Measurements from ENCODE around the gene AKR1B15. TPM values are rescaled to one million over a fixed set of nuclear protein-coding genes. Genes with fewer than 3 reads are reported as not detected.

The AKR1B15 gene
- total RNA-seq, 2 experiments from 2014 or later = not detected

DNA sequence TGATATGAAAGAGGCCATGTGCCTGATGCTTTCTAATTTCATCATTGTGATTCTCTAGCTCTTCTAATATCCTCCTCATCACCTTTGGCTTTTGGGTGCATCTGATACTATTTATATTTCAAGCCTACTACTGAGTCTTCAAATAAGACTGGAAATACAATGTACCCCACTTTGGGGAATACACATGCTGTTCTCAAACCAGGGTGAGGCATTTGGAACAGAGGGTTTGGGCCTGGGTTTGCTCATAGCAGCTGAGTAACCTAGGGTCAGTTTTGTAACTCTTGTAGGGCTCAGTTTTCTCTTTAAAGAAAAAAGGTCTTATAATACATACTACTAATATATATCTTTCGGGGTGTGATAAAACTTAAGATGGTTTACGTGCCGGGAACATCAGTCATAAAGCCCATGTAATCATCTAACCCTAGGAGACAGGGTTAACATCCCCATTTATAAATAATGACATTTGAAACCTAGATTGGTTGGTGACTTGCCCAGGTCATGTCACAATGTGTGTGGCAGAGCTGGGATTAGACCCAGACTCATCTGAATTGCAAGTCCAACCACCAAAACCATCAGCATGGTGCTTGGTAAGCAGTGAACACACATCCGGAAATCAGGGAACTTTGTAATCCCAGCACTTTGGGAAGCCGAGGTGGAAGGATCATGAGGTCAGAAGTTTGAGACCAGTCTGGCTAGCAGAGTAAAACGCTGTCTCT, 23.0 kb downstream of the AKR1B15 start:
- Mint-ChIP-seq H3K36me3 (no peaks in the 10 kb centered on the region), H3K27ac (no peak overlapping the region), H3K4me1 (ENCODE audit: low read depth) (no peaks in the 10 kb centered on the region), H3K4me3 (no peak overlapping the region), H3K9me3 (peaks cover 9% of the 10 kb centered on the region), H3K27me3 (peaks cover 2% of the 10 kb centered on the region)
- ChIA-PET POLR2A (no interaction called here), CTCF (no interaction called here)
- DNase-seq = no peak
- intact Hi-C loops (cut with micrococcal nuclease) = no loop called here

DNA sequence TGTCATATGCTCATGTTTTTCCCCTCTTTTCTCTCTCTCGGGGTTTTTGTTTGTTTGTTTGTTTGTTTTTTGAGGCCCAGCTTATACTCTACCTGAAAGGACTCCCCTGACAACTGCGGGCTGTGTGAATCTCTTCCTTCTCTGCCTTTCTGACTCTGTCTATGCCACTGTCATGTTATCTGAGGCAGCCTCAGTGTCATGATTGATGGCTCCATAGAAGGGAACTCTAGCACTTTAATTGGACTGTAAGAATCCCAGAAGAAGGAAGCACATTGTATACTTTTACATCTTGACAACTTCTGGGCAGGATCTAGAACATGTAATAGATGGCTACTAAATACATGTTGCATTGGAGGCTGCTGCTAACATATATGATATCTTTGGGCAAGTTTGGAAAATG, 25.4 kb downstream of the AKR1B15 start:
- no peak overlapping the region for H3K27ac Mint-ChIP-seq
- intact Hi-C loops (cut with micrococcal nuclease) = no loop called here
- H3K4me1 Mint-ChIP-seq (ENCODE audit: low read depth) = no peaks in the 10 kb centered on the region
- POLR2A ChIA-PET = no interaction called here
- peaks cover 4% of the 10 kb centered on the region for H3K27me3 Mint-ChIP-seq
- no peaks in the 10 kb centered on the region for H3K36me3 Mint-ChIP-seq
- H3K9me3 Mint-ChIP-seq = peaks cover 9% of the 10 kb centered on the region
- DNase-seq = no peak
- no peak overlapping the region for H3K4me3 Mint-ChIP-seq
- CTCF ChIA-PET = no interaction called here

DNA sequence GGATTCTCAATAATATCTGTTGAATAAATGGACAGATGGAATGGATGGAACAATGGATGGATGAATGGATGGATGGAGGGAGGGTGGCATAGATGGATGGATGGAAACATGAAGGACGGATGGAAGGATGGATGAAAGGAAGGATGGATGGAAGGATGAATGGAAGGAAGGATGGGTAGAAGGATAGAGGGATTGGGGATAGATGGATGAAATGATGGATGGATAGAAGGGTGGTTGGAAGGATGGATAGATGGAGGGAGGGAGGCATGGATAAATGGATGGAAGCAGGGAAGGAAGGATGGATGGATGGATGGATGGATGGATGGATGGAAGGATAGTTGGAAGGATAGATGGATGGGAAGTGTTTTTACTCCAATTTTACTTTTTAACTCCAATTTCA, 35.4 kb downstream of the AKR1B15 start:
- Mint-ChIP-seq H3K27ac (no peak overlapping the region), H3K36me3 (no peaks in the 10 kb centered on the region), H3K9me3 (no peaks in the 10 kb centered on the region), H3K4me1 (ENCODE audit: low read depth) (no peaks in the 10 kb centered on the region), H3K4me3 (no peak overlapping the region), H3K27me3 (peaks cover 19% of the 10 kb centered on the region)
- CTCF ChIA-PET = no interaction called here
- no peak for DNase-seq
- intact Hi-C loops (cut with micrococcal nuclease) = no loop called here
- POLR2A ChIA-PET = no interaction called here

DNA sequence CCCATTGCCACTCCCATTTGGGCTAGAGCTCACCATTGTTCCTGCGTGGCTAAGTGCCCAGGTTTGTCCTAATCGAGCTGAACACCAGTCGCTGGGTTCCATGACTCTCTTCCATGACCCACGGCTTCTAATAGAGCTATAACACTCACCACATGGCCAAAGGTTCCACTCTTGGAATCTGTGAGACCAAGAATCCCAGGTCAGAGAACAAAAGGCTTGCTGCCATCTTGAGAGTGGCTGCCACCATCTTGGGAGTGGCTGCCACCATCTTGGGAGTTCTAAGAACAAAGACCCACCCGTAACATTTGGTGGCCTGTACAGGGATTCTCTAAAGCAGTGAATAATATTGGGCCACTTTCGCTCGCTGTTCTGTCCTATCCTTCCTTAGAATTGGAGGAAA, 37.0 kb downstream of the AKR1B15 start:
- Mint-ChIP-seq H3K4me3 (no peak overlapping the region), H3K4me1 (ENCODE audit: low read depth) (no peaks in the 10 kb centered on the region), H3K9me3 (no peaks in the 10 kb centered on the region), H3K27ac (no peak overlapping the region), H3K27me3 (peaks cover 17% of the 10 kb centered on the region), H3K36me3 (no peaks in the 10 kb centered on the region)
- no peak for DNase-seq
- ChIA-PET CTCF (no interaction called here), POLR2A (no interaction called here)
- intact Hi-C loops (cut with micrococcal nuclease) = no loop called here

DNA sequence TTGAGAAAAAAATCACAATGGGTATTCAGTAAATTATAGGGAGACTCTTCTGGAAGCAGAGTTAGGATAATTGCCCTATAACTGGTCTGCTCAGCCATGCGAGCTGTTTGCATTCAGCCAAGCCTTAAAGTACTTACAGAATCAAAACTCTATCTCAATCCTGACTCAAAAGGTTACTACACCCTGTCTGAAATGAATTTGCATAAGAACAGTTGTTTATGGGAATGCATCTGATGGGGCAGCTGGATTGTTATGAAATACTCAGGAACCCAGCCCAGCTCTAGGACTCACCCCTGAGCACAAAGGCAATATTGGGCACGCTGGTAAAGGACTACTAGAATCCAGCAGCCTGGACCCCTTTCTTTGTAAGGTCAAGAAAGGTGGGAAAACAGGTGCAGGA, 38.8 kb downstream of the AKR1B15 start:
- Mint-ChIP-seq H3K27me3 (peaks cover 11% of the 10 kb centered on the region), H3K9me3 (peaks cover 10% of the 10 kb centered on the region), H3K4me3 (no peak overlapping the region), H3K27ac (no peak overlapping the region), H3K36me3 (no peaks in the 10 kb centered on the region), H3K4me1 (ENCODE audit: low read depth) (no peaks in the 10 kb centered on the region)
- DNase-seq = no peak
- ChIA-PET POLR2A (no interaction called here), CTCF (no interaction called here)
- intact Hi-C loops (cut with micrococcal nuclease) = no loop called here

DNA sequence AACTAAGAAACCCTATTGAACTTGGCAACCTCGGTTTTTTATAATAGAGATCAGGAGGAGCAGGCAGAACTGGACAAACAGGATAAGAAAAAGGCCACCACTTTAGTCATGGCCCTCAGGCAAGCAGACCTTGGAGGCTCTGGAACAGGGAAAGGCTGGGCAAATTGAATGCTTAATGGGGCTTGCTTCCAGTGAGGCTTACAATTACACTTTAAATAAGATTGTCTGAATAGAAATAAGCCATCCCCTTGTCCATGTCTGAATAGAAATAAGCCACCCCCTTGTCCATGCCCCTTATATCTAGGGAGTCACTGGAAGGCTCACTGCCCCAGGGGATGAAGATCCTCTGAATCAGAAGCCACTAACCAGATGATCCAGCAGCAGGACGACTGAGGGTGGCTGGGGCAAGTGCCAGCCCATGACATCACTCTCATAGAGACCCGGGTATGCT, 40.6 kb downstream of the AKR1B15 start:
- DNase-seq = no peak
- no peak overlapping the region for H3K4me3 Mint-ChIP-seq
- H3K27me3 Mint-ChIP-seq = peaks cover 5% of the 10 kb centered on the region
- H3K4me1 Mint-ChIP-seq (ENCODE audit: low read depth) = no peaks in the 10 kb centered on the region
- CTCF ChIA-PET = no interaction called here
- H3K36me3 Mint-ChIP-seq = no peaks in the 10 kb centered on the region
- POLR2A ChIA-PET = no interaction called here
- H3K27ac Mint-ChIP-seq = no peak overlapping the region
- H3K9me3 Mint-ChIP-seq = peaks cover 10% of the 10 kb centered on the region
- intact Hi-C loops (cut with micrococcal nuclease) = no loop called here

DNA sequence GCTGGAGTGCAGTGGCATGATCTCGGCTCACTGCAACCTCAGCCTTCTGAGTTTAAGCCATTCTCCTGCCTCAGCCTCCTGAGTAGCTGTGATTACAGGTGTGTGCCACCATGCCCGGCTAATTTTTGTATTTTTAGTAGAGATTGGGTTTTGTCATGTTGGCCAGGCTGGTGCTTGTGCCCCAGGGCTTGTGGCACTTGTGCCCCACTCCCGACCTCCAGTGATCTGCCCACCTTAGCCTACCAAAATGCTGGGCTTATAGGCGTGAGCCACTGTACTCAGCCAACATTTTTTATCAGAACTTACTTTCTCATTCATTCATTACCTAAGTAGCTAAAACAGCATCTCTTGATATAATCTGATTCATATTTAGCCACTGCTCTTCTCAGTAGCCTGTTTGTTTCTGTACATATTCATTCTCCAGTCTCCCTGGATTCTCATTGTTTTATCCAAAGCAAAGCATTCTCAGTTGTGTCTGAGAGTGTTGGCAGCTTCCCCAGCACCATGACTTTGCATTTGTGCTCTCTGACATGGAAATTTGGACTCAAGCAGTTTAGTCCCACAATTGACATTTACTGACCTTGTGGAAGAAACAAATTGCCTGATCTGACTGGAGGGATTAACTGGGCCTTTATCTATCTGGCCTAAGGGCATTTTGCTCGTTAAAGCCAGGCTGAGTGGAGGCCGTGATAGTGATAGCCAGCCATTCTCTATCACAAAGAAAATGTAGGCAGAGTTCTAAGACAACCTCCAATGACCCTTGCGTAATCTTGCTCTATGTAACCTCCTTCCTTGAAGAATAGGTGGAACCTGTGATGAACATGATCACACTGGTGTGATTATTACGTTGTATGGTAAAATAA, 44.9 kb downstream of the AKR1B15 start:
- ChIA-PET CTCF (no interaction called here), POLR2A (no interaction called here)
- H3K27me3 Mint-ChIP-seq = peaks cover 3% of the 10 kb centered on the region
- H3K36me3 Mint-ChIP-seq = no peaks in the 10 kb centered on the region
- H3K27ac Mint-ChIP-seq = no peak overlapping the region
- intact Hi-C loops (cut with micrococcal nuclease) = no loop called here
- H3K4me1 Mint-ChIP-seq (ENCODE audit: low read depth) = no peaks in the 10 kb centered on the region
- H3K4me3 Mint-ChIP-seq = no peak overlapping the region
- H3K9me3 Mint-ChIP-seq = peaks cover 10% of the 10 kb centered on the region
- DNase-seq = no peak

DNA sequence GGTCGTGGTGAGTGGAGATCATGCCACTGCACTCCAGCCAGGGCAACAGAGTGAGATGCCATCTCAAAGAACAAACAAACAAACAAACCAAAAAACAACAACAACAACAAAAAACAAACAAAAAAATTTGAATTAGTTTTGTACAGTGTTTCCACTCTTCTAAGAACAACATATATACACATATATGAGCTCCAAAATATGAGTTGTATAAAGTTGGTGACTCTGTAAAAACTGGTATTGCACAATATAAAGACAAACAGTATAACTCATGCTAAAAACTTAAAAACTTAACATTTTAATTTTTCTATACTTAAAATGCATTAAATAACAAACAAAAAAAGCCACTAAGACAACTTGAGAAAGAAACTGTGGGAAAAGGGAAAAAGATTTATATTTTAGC, 46.0 kb downstream of the AKR1B15 start:
- intact Hi-C loops (cut with micrococcal nuclease) = no loop called here
- Mint-ChIP-seq H3K27me3 (peaks cover 7% of the 10 kb centered on the region), H3K4me1 (ENCODE audit: low read depth) (no peaks in the 10 kb centered on the region), H3K4me3 (no peak overlapping the region), H3K27ac (no peak overlapping the region), H3K9me3 (peaks cover 12% of the 10 kb centered on the region), H3K36me3 (no peaks in the 10 kb centered on the region)
- ChIA-PET POLR2A (no interaction called here), CTCF (no interaction called here)
- DNase-seq = no peak

DNA sequence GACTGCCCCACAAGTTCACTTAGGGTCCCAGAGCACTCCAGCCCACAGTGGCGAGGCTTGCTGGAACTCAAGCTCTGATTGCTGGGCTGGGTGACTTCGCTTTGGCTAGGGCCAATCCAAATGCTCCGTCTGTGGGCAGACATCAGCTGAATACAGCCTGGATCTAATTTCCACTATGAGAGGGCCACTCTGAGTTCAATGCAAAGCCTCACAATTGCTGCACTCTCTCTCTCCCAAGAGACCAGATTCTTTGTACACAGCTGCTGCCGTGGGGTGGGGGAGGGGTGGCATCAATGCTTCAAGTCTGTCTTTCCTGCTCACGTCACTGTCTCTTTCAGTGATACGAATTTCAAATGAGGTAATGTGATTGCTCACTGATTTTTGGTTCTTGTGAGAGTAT, 50.5 kb downstream of the AKR1B15 start:
- peaks cover 10% of the 10 kb centered on the region for H3K27me3 Mint-ChIP-seq
- POLR2A ChIA-PET = no interaction called here
- intact Hi-C loops (cut with micrococcal nuclease) = no loop called here

DNA sequence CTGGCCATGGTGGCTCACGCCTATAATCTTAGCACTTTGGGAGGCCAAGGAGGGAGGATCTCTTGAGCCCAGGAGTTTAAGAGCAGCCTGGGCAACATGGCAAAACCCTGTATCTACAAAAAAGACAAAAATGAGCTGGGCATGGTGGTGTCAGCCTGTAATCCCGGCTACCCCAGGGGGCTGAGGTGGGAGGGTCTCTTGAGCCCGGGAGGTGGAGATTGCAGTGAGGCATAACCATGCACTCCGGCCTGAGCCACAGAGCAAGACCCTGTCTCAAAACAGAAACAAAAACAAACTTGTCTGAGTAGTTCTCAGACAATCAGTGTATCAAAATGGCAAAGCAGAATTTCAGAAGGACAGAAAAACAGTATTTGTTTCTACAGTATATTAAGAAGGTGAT, 52.5 kb downstream of the AKR1B15 start:
- Mint-ChIP-seq H3K27me3 (peaks cover 18% of the 10 kb centered on the region), H3K36me3 (no peaks in the 10 kb centered on the region), H3K27ac (no peak overlapping the region), H3K9me3 (peaks cover 3% of the 10 kb centered on the region), H3K4me1 (ENCODE audit: low read depth) (peaks cover 1% of the 10 kb centered on the region), H3K4me3 (no peak overlapping the region)
- intact Hi-C loops (cut with micrococcal nuclease) = no loop called here
- POLR2A ChIA-PET = no interaction called here
- no peak for DNase-seq
- CTCF ChIA-PET = interaction anchor here (0.6 to 2.1 kb wide), 2 partner anchors 152 to 169 kb away, joined by 5 to 9 read pairs; no protein-coding TSS in a partner anchor

More for the DNA sequence above, 50.5 kb downstream of the AKR1B15 start:
- H3K27ac Mint-ChIP-seq = no peak overlapping the region
- no peaks in the 10 kb centered on the region for H3K36me3 Mint-ChIP-seq
- no peak overlapping the region for H3K4me3 Mint-ChIP-seq
- CTCF ChIA-PET = interaction anchor here (1.4 kb wide), 1 partner anchor 85 kb away, joined by 4 read pairs; no protein-coding TSS in a partner anchor
- H3K4me1 Mint-ChIP-seq (ENCODE audit: low read depth) = no peaks in the 10 kb centered on the region
- DNase-seq = no peak
- peaks cover 3% of the 10 kb centered on the region for H3K9me3 Mint-ChIP-seq

DNA sequence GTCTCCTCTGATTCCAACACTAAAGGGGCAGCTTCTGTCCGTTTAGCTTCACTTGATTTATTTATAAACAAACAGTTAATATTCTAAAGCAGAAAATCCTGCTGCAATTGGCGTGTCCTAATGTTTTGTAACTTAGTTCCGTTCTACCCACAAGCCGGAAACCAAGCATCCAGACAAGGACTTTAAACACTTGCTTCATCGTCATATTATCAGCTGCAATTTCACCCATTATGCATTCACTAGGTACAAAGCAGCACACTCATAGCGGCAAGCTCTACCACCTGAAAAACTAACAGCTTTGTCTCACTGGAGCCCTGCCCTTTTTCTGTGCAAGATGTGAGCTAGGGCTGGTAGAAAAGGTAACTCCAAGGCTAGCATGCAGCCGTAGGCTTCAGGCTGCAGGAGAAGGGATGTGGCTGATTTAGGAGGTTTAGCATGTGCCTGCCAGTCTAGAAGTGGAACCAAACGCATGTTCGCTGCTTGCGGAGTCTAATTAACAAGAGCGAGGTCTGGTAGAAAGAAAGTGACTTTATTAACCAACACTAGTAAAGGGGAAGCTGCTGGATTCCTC, 54.1 kb downstream of the AKR1B15 start:
- ChIA-PET CTCF (interaction anchor here (0.6 to 2.1 kb wide), 5 partner anchors 8 to 192 kb away, joined by 3 to 9 read pairs (median 3); no protein-coding TSS in a partner anchor), POLR2A (no interaction called here)
- peaks cover 3% of the 10 kb centered on the region for H3K4me1 Mint-ChIP-seq (ENCODE audit: low read depth)
- no peak for DNase-seq
- H3K27ac Mint-ChIP-seq = no peak overlapping the region
- peaks cover 27% of the 10 kb centered on the region for H3K27me3 Mint-ChIP-seq
- no peak overlapping the region for H3K4me3 Mint-ChIP-seq
- no peaks in the 10 kb centered on the region for H3K36me3 Mint-ChIP-seq
- intact Hi-C loops (cut with micrococcal nuclease) = no loop called here
- H3K9me3 Mint-ChIP-seq = peaks cover 3% of the 10 kb centered on the region
